GM12878 (cell line): ENCODE data around the gene TMEM170B. TPM values are rescaled to one million over a fixed set of nuclear protein-coding genes. Genes with fewer than 3 reads are reported as not detected.
A peak's percentile ranks its signal among the peaks of the same experiment; 100 is the strongest.

Experiments
- ATAC-seq: fragments of 200-7000 bp; cut with Tn5 transposase; 3 replicates; pipeline ENCODE4 v1.9.1; 2020; ENCODE audit warnings: mild to moderate bottlenecking, moderate library complexity
- BruUV-seq: library from RNA; stranded (reverse); fragments of 400-500 nt; replicated peaks from 2 replicates; lab custom pipeline; 2021; lab: Mats Ljungman, UMichigan
- CTCF ChIA-PET: fragments of 300-600 bp; sonication (Branson Sonifier 250); formaldehyde crosslinking; extraction: SDS; loops from one replicate; lab custom pipeline; 2021; ENCODE audit warnings: inconsistent platforms; lab: Yijun Ruan, JAX
- POLR2A ChIA-PET: fragments of 350-600 bp; formaldehyde crosslinking; extraction: SDS; loops from one replicate; lab custom pipeline; 2021; ENCODE audit warnings: inconsistent platforms; lab: Charles Lee
- RAD21 ChIA-PET: fragments of 300-600 bp; sonication (Branson Sonifier 250); formaldehyde crosslinking; loops from one replicate; lab custom pipeline; 2023; ENCODE audit warnings: antibody characterized with exemption; ENCODE audit not compliant: unreplicated experiment; lab: Charles Lee
- SMC1A ChIA-PET: fragments of 300-600 bp; sonication (Branson Sonifier 250); formaldehyde crosslinking; loops from one replicate; lab custom pipeline; 2023; ENCODE audit not compliant: unreplicated experiment, uncharacterized antibody; lab: Charles Lee
- DNase-seq: peaks from one replicate; pipeline ENCODE4 v3.0.0-alpha.2; 2011; ENCODE audit warnings: low read depth, low spot score
- FAIRE-seq: peaks from 3 replicates; lab custom pipeline; 2011; peaks lifted over from hg19 to GRCh38; lab: Jason Lieb, UNC
- H2AFZ ChIP-seq: 2 replicates; pipeline ENCODE4 v1.6.0; 2011; ENCODE audit warnings: low read depth, low read length, control low read depth; ENCODE audit not compliant: control insufficient read depth
- H3K27ac ChIP-seq: 2 replicates; pipeline ENCODE4 v1.5.1; 2011; ENCODE audit warnings: control low read depth; ENCODE audit not compliant: control insufficient read depth, insufficient read depth
- H3K27me3 ChIP-seq, 2 experiments: replicated peaks in 1 of 2; 2 replicates each; pipeline versions ENCODE4 v1.6.0 to v1.6.1; 2011; ENCODE audit warnings: low read length in 1 of 2; ENCODE audit not compliant: control insufficient read depth in 2 of 2, insufficient read depth in 2 of 2
- H3K36me3 ChIP-seq, 2 experiments: 2 replicates each; pipeline ENCODE4 v1.5.1; 2011; ENCODE audit warnings: low read length in 1 of 2; ENCODE audit not compliant: control insufficient read depth in 2 of 2, insufficient read depth in 2 of 2
- H3K4me1 ChIP-seq: 2 replicates; pipeline ENCODE4 v1.6.1; 2011; ENCODE audit warnings: mild to moderate bottlenecking, low read length, moderate library complexity, mixed read lengths; ENCODE audit not compliant: control insufficient read depth, insufficient read depth
- H3K4me2 ChIP-seq: 2 replicates; pipeline ENCODE4 v1.6.0; 2011; ENCODE audit warnings: control low read depth; ENCODE audit not compliant: control insufficient read depth, insufficient read depth
- H3K4me3 ChIP-seq: fragments of 200-600 bp; sonication (generic); 2 replicates; pipeline ENCODE4 v1.5.1; 2016
- H3K79me2 ChIP-seq: 2 replicates; pipeline ENCODE4 v1.6.0; 2011; ENCODE audit warnings: low read length; ENCODE audit not compliant: control insufficient read depth, insufficient read depth
- H3K9ac ChIP-seq: 2 replicates; pipeline ENCODE4 v1.8.0; 2011; ENCODE audit warnings: low read length, control low read depth, mixed read lengths; ENCODE audit not compliant: control insufficient read depth, insufficient read depth
- H3K9me3 ChIP-seq: replicated peaks from 3 replicates; pipeline ENCODE4 v1.5.1; 2011; ENCODE audit warnings: mild to moderate bottlenecking, low read length; ENCODE audit not compliant: control insufficient read depth, insufficient read depth
- H4K20me1 ChIP-seq: 2 replicates; pipeline ENCODE4 v1.6.0; 2011; ENCODE audit not compliant: control insufficient read depth, insufficient read depth
- MYB ChIP-seq: fragments of 150-350 bp; IDR thresholded peaks from 2 replicates; pipeline ENCODE4 v1.6.1; 2014; ENCODE audit warnings: mild to moderate bottlenecking, low read depth, low read length, borderline replicate concordance
- SPI1 ChIP-seq: IDR thresholded peaks from 2 replicates; pipeline ENCODE4 v1.6.1; 2011; ENCODE audit warnings: low read depth, mild to moderate bottlenecking, low read length, moderate library complexity, borderline replicate concordance; ENCODE audit not compliant: insufficient read depth
- WGBS: methylation state at CpG from one replicate; pipeline ENCODE4 v1.1.6; 2016; ENCODE audit warnings: low lambda C conversion rate; ENCODE audit not compliant: insufficient replicate concordance, insufficient coverage; ENCODE audit errors: missing lambda C conversion rate; 5-methylcytosine and 5-hydroxymethylcytosine counted together
- in situ Hi-C: fragments of 300-500 bp; cut with MboI; formaldehyde crosslinking; loops from 9 replicates; pipeline ENCODE4 v1.14.3; 2018; ENCODE audit warnings: mixed read lengths
- intact Hi-C: fragments of 100-400 bp; cut with micrococcal nuclease; formaldehyde crosslinking; loops from one replicate; pipeline ENCODE4 v1.14.2; 2022; ENCODE audit not compliant: unreplicated experiment
- polyA plus RNA-seq, 11 experiments: library from polyadenylated mRNA; depleted of rRNA in 4 of 11; unstranded in 6 of 11; stranded (reverse) in 5 of 11; fragments of >200 nt; fragmentation: Nextera tagmentation in 4 of 11; fragmentation: Illumina TruSeq in 1 of 11; extraction: Ambion mirVana in 4 of 11; extraction: Trizol in 1 of 11; gene quantifications; 1 replicate in 1 of 11; 2 replicates in 10 of 11; pipeline versions ENCODE4 v1.2.1 to v1.2.3, GENCODE V29; 2011 to 2016; ENCODE audit warnings: inconsistent platforms in 2 of 11, missing spikeins in 2 of 11, low read depth in 1 of 11
- total RNA-seq, 4 experiments: library from RNA; depleted of rRNA in 3 of 4; stranded (reverse); fragments of >200 nt in 3 of 4; fragmentation: Illumina TruSeq in 1 of 4; extraction: Trizol in 1 of 4; gene quantifications; 2 replicates each; pipeline versions ENCODE4 v1.2.1 to v1.2.3, GENCODE V29; 2013 to 2021
- TF ChIP-seq, protein P1 (sequence below): fragments of 450-650 bp; IDR thresholded peaks from 2 replicates; pipeline ENCODE4 v1.6.1; 2017; ENCODE audit warnings: mild to moderate bottlenecking, moderate library complexity
- TF ChIP-seq, protein P2 (sequence below): fragments of 150-350 bp; IDR thresholded peaks from 2 replicates; pipeline ENCODE4 v1.6.1; 2014; ENCODE audit warnings: mild to moderate bottlenecking, low read depth, low read length
- TF ChIP-seq, protein P3 (sequence below): IDR thresholded peaks from 2 replicates; pipeline ENCODE4 v1.6.1; 2011; ENCODE audit warnings: mild to moderate bottlenecking, low read depth, low read length, moderate library complexity; ENCODE audit not compliant: insufficient replicate concordance
- TF ChIP-seq, protein P4 (sequence below): fragments of 450-650 bp; IDR thresholded peaks from 2 replicates; pipeline ENCODE4 v1.6.1; 2017; ENCODE audit warnings: mild to moderate bottlenecking, moderate library complexity

TMEM170B gene
- total and polyA plus RNA-seq, 10 of the 15 experiments (the other 5 are each of a cell fraction or from before 2014, with no cell fraction given): 0.38 to 10.3 (median 4.2) TPM

DNA sequence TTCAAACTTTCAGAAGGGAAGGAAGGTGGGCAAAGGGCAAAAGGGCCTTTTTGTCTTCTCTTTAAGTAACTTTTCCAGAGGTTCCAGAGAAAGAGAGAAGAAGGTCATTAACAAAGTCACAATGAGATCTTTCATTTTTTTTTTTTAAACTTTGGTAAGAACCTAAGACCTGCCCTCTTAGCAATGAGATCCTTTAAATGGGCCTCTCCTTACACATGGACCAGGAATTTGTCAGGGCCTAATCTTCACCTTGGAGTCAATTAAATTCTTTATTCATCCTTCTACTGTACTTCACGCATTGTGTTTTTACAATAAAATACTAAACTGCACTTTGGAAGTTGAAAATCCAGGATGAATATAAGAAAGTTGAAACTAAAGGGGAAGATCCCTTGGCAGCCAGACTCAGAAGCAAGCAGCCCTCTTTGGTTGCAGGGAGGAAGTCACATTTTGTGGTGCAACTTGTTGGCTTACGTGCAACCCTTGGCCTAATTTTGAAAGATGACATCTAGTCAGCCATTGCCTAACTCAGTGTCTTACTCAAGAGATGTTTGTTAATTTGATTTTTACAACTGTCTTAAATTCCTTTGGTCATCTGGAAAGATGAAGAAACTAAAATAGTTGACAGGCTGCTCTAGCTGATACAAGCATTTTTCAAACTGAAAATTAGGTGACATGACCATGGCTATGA, 11.9 kb upstream of the TMEM170B start:
- no peaks in the 10 kb centered on the region for H3K4me1 ChIP-seq
- no peaks in the 10 kb centered on the region for H3K36me3 ChIP-seq
- RAD21 ChIA-PET: interaction anchor here (0.9 kb wide), 1 partner anchor 9 kb away, joined by 3 read pairs; no protein-coding TSS in a partner anchor
- ATAC-seq (peak; percentile 29; the same call in 1 of the 3 replicates), FAIRE-seq (no peak), DNase-seq (no peak)
- H3K4me3 ChIP-seq: no peak overlapping the region
- no peak overlapping the region for H3K4me2 ChIP-seq
- no TSS peak for BruUV-seq
- H4K20me1 ChIP-seq: no peaks in the 10 kb centered on the region
- TF ChIP-seq, protein P1, sequence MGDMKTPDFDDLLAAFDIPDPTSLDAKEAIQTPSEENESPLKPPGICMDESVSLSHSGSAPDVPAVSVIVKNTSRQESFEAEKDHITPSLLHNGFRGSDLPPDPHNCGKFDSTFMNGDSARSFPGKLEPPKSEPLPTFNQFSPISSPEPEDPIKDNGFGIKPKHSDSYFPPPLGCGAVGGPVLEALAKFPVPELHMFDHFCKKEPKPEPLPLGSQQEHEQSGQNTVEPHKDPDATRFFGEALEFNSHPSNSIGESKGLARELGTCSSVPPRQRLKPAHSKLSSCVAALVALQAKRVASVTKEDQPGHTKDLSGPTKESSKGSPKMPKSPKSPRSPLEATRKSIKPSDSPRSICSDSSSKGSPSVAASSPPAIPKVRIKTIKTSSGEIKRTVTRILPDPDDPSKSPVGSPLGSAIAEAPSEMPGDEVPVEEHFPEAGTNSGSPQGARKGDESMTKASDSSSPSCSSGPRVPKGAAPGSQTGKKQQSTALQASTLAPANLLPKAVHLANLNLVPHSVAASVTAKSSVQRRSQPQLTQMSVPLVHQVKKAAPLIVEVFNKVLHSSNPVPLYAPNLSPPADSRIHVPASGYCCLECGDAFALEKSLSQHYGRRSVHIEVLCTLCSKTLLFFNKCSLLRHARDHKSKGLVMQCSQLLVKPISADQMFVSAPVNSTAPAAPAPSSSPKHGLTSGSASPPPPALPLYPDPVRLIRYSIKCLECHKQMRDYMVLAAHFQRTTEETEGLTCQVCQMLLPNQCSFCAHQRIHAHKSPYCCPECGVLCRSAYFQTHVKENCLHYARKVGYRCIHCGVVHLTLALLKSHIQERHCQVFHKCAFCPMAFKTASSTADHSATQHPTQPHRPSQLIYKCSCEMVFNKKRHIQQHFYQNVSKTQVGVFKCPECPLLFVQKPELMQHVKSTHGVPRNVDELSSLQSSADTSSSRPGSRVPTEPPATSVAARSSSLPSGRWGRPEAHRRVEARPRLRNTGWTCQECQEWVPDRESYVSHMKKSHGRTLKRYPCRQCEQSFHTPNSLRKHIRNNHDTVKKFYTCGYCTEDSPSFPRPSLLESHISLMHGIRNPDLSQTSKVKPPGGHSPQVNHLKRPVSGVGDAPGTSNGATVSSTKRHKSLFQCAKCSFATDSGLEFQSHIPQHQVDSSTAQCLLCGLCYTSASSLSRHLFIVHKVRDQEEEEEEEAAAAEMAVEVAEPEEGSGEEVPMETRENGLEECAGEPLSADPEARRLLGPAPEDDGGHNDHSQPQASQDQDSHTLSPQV: no peak
- TF ChIP-seq SPI1: peak; percentile 65; the same call in 1 of the 2 replicates
- TF ChIP-seq, protein P2, sequence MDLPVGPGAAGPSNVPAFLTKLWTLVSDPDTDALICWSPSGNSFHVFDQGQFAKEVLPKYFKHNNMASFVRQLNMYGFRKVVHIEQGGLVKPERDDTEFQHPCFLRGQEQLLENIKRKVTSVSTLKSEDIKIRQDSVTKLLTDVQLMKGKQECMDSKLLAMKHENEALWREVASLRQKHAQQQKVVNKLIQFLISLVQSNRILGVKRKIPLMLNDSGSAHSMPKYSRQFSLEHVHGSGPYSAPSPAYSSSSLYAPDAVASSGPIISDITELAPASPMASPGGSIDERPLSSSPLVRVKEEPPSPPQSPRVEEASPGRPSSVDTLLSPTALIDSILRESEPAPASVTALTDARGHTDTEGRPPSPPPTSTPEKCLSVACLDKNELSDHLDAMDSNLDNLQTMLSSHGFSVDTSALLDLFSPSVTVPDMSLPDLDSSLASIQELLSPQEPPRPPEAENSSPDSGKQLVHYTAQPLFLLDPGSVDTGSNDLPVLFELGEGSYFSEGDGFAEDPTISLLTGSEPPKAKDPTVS: no peak
- TF ChIP-seq MYB: no peak
- TF ChIP-seq, protein P3, sequence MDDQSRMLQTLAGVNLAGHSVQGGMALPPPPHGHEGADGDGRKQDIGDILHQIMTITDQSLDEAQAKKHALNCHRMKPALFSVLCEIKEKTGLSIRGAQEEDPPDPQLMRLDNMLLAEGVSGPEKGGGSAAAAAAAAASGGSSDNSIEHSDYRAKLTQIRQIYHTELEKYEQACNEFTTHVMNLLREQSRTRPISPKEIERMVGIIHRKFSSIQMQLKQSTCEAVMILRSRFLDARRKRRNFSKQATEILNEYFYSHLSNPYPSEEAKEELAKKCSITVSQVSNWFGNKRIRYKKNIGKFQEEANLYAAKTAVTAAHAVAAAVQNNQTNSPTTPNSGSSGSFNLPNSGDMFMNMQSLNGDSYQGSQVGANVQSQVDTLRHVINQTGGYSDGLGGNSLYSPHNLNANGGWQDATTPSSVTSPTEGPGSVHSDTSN: no peak
- TF ChIP-seq, protein P4, sequence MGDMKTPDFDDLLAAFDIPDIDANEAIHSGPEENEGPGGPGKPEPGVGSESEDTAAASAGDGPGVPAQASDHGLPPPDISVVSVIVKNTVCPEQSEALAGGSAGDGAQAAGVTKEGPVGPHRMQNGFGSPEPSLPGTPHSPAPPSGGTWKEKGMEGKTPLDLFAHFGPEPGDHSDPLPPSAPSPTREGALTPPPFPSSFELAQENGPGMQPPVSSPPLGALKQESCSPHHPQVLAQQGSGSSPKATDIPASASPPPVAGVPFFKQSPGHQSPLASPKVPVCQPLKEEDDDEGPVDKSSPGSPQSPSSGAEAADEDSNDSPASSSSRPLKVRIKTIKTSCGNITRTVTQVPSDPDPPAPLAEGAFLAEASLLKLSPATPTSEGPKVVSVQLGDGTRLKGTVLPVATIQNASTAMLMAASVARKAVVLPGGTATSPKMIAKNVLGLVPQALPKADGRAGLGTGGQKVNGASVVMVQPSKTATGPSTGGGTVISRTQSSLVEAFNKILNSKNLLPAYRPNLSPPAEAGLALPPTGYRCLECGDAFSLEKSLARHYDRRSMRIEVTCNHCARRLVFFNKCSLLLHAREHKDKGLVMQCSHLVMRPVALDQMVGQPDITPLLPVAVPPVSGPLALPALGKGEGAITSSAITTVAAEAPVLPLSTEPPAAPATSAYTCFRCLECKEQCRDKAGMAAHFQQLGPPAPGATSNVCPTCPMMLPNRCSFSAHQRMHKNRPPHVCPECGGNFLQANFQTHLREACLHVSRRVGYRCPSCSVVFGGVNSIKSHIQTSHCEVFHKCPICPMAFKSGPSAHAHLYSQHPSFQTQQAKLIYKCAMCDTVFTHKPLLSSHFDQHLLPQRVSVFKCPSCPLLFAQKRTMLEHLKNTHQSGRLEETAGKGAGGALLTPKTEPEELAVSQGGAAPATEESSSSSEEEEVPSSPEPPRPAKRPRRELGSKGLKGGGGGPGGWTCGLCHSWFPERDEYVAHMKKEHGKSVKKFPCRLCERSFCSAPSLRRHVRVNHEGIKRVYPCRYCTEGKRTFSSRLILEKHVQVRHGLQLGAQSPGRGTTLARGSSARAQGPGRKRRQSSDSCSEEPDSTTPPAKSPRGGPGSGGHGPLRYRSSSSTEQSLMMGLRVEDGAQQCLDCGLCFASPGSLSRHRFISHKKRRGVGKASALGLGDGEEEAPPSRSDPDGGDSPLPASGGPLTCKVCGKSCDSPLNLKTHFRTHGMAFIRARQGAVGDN: peak; percentile 65
- H2AFZ ChIP-seq: peak overlapping the region; percentile 20; the same call in 1 of the 2 replicates
- in situ Hi-C loops (no loop called here), intact Hi-C loops (no loop called here)
- CTCF ChIA-PET: interaction anchor here (1.0 to 1.2 kb wide), 3 partner anchors 10 to 29 kb away, joined by 3 to 4 read pairs (median 4); no protein-coding TSS in a partner anchor
- SMC1A ChIA-PET: interaction anchor here (0.9 to 2.0 kb wide), 2 partner anchors 10 to 51 kb away, joined by 3 to 12 read pairs; no protein-coding TSS in a partner anchor
- no peaks in the 10 kb centered on the region for H3K79me2 ChIP-seq
- no peak overlapping the region for H3K9ac ChIP-seq
- POLR2A ChIA-PET: interaction anchor here (0.9 kb wide), 1 partner anchor 82 kb away, joined by 3 read pairs; no protein-coding TSS in a partner anchor
- no peak overlapping the region for H3K27ac ChIP-seq
- no peaks in the 10 kb centered on the region for H3K9me3 ChIP-seq
- WGBS: 92% methylated on average over 2 of the region's 2 CpGs
- H3K27me3 ChIP-seq: no peaks in the 10 kb centered on the region
